IMR-90 (cell line): ENCODE data around the gene STAT1. TPM values are rescaled to one million over a fixed set of nuclear protein-coding genes. Genes with fewer than 3 reads are reported as not detected.

Experiments used
- ATAC-seq: fragments of 200-7000 bp; cut with Tn5 transposase; 2 replicates; pipeline ENCODE4 v1.9.1; 2020; ENCODE audit warnings: low read depth, mild to moderate bottlenecking, moderate library complexity
- BruUV-seq: library from RNA; stranded (reverse); fragments of 400-500 nt; replicated peaks from 2 replicates; lab custom pipeline; 2021; lab: Mats Ljungman, UMichigan
- CTCF ChIA-PET: fragments of 300-600 bp; formaldehyde crosslinking; extraction: SDS; loops from one replicate; lab custom pipeline; 2021; ENCODE audit warnings: antibody characterized with exemption; lab: Yijun Ruan, JAX
- POLR2A ChIA-PET: fragments of 300-600 bp; sonication (Branson Sonifier 250); formaldehyde crosslinking; loops from one replicate; lab custom pipeline; 2022; ENCODE audit warnings: antibody characterized with exemption; ENCODE audit not compliant: unreplicated experiment; lab: Charles Lee
- DNase-seq: peaks from one replicate; pipeline ENCODE4 v3.0.0; 2013
- H2AFZ ChIP-seq: replicated peaks from 2 replicates; pipeline ENCODE3; 2013; ENCODE audit warnings: low read length, mild to moderate bottlenecking; ENCODE audit not compliant: poor library complexity
- H2AK5ac ChIP-seq: 2 replicates; pipeline ENCODE4 v1.6.1; 2013; ENCODE audit warnings: low read depth, low read length, inconsistent platforms
- H2AK9ac ChIP-seq: replicated peaks from 2 replicates; pipeline ENCODE3; 2013; ENCODE audit warnings: mild to moderate bottlenecking, low read depth, low read length, moderate library complexity; ENCODE audit not compliant: poor library complexity
- H2BK120ac ChIP-seq: 2 replicates; pipeline ENCODE4 v1.6.1; 2013; ENCODE audit warnings: low read depth, low read length, inconsistent platforms
- H2BK15ac ChIP-seq: 3 replicates; pipeline ENCODE4 v1.6.1; 2013; ENCODE audit warnings: low read depth, low read length, inconsistent platforms
- H2BK20ac ChIP-seq: 2 replicates; pipeline ENCODE4 v1.6.1; 2013; ENCODE audit warnings: low read depth, mild to moderate bottlenecking, inconsistent platforms, low read length, moderate library complexity
- H2BK5ac ChIP-seq: 2 replicates; pipeline ENCODE4 v1.6.1; 2013; ENCODE audit warnings: mild to moderate bottlenecking, low read depth, low read length, inconsistent platforms; ENCODE audit not compliant: poor library complexity, severe bottlenecking
- H3K14ac ChIP-seq: replicated peaks from 2 replicates; pipeline ENCODE4 v1.6.1; 2013; ENCODE audit warnings: low read depth, low read length, inconsistent platforms
- H3K18ac ChIP-seq: 2 replicates; pipeline ENCODE4 v1.6.1; 2013; ENCODE audit warnings: low read depth, low read length, control low read depth
- H3K23ac ChIP-seq: 2 replicates; pipeline ENCODE4 v1.6.1; 2013; ENCODE audit warnings: low read depth, low read length, inconsistent platforms
- H3K27ac ChIP-seq: 2 replicates; pipeline ENCODE4 v1.5.1; 2013; ENCODE audit warnings: mild to moderate bottlenecking, control low read depth, low read length; ENCODE audit not compliant: insufficient read depth
- H3K27me3 ChIP-seq: 2 replicates; pipeline ENCODE4 v1.6.1; 2013; ENCODE audit warnings: low read length; ENCODE audit not compliant: control insufficient read depth, insufficient read depth
- H3K36me3 ChIP-seq: 2 replicates; pipeline ENCODE4 v1.6.1; 2013; ENCODE audit warnings: low read length, mixed read lengths; ENCODE audit not compliant: control insufficient read depth, insufficient read depth
- H3K4ac ChIP-seq: 2 replicates; pipeline ENCODE4 v1.6.1; 2013; ENCODE audit warnings: low read depth, low read length, inconsistent platforms
- H3K4me1 ChIP-seq: 2 replicates; pipeline ENCODE4 v1.6.1; 2013; ENCODE audit warnings: low read length, mixed read lengths; ENCODE audit not compliant: control insufficient read depth, insufficient read depth
- H3K4me2 ChIP-seq: 2 replicates; pipeline ENCODE4 v1.6.1; 2013; ENCODE audit warnings: low read depth, mild to moderate bottlenecking, control low read depth, low read length, moderate library complexity
- H3K4me3 ChIP-seq: 2 replicates; pipeline ENCODE4 v1.5.1; 2013; ENCODE audit warnings: low read depth, mild to moderate bottlenecking, control low read depth, low read length, moderate library complexity; ENCODE audit not compliant: insufficient read depth
- H3K56ac ChIP-seq: 2 replicates; pipeline ENCODE4 v1.6.1; 2013; ENCODE audit warnings: low read length, inconsistent platforms; ENCODE audit not compliant: insufficient read depth; ENCODE audit errors: extremely low read depth
- H3K79me1 ChIP-seq, 2 experiments: 2 replicates each; pipeline ENCODE4 v1.6.1; 2013; ENCODE audit warnings: low read length in 2 of 2, inconsistent platforms in 1 of 2, low read depth in 1 of 2
- H3K9ac ChIP-seq: 2 replicates; pipeline ENCODE4 v1.6.1; 2013; ENCODE audit warnings: low read depth, low read length, control low read depth
- H3K9me1 ChIP-seq: 2 replicates; pipeline ENCODE4 v1.6.1; 2013; ENCODE audit warnings: low read length, inconsistent platforms; ENCODE audit not compliant: insufficient read depth
- H3K9me3 ChIP-seq: 2 replicates; pipeline ENCODE4 v1.6.1; 2013; ENCODE audit warnings: low read length; ENCODE audit not compliant: control insufficient read depth, insufficient read depth
- H4K20me1 ChIP-seq: 2 replicates; pipeline ENCODE4 v1.6.1; 2013; ENCODE audit warnings: low read length, inconsistent platforms; ENCODE audit not compliant: insufficient read depth
- H4K5ac ChIP-seq: 2 replicates; pipeline ENCODE4 v1.6.1; 2013; ENCODE audit warnings: mild to moderate bottlenecking, low read depth, low read length, control low read depth
- H4K8ac ChIP-seq, 2 experiments: 2 replicates each; pipeline ENCODE4 v1.6.1; 2013; ENCODE audit warnings: low read depth in 2 of 2, low read length in 2 of 2, control low read depth in 1 of 2, inconsistent platforms in 1 of 2
- H4K91ac ChIP-seq: 2 replicates; pipeline ENCODE4 v1.6.1; 2013; ENCODE audit warnings: low read depth, low read length, inconsistent platforms; ENCODE audit not compliant: insufficient read depth
- BHLHE40 ChIP-seq: fragments of 150-350 bp; IDR thresholded peaks from 2 replicates; pipeline ENCODE4 v1.6.1; 2016; ENCODE audit warnings: mild to moderate bottlenecking, low read depth, low read length
- CEBPB ChIP-seq: IDR thresholded peaks from 2 replicates; pipeline ENCODE4 v1.6.1; 2012; ENCODE audit warnings: low read depth, low read length, improper control_type of control experiment
- CHD1 ChIP-seq: IDR thresholded peaks from 2 replicates; pipeline ENCODE4 v1.6.1; 2012; ENCODE audit warnings: low read depth, low read length, improper control_type of control experiment
- MAFK ChIP-seq: IDR thresholded peaks from 2 replicates; pipeline ENCODE4 v1.6.1; 2012; ENCODE audit warnings: low read depth, low read length, improper control_type of control experiment
- MAZ ChIP-seq: IDR thresholded peaks from 2 replicates; pipeline ENCODE4 v1.6.1; 2012; ENCODE audit warnings: low read depth, mild to moderate bottlenecking, low read length, improper control_type of control experiment, moderate library complexity, borderline replicate concordance
- NFE2L2 ChIP-seq: fragments of 150-350 bp; IDR thresholded peaks from 2 replicates; pipeline ENCODE4 v1.6.1; 2016; ENCODE audit warnings: low read depth, mild to moderate bottlenecking, low read length
- POLR2A ChIP-seq: IDR thresholded peaks from 2 replicates; pipeline ENCODE4 v1.6.1; 2012; ENCODE audit warnings: mild to moderate bottlenecking, low read depth, low read length
- RAD21 ChIP-seq: IDR thresholded peaks from 2 replicates; pipeline ENCODE4 v1.6.1; 2012; ENCODE audit warnings: low read length, improper control_type of control experiment
- RCOR1 ChIP-seq: IDR thresholded peaks from 2 replicates; pipeline ENCODE4 v1.6.1; 2012; ENCODE audit warnings: mild to moderate bottlenecking, low read length, improper control_type of control experiment; ENCODE audit not compliant: insufficient replicate concordance
- RFX5 ChIP-seq: IDR thresholded peaks from 2 replicates; pipeline ENCODE4 v1.8.0; 2012; ENCODE audit warnings: low read depth, mild to moderate bottlenecking, low read length, moderate library complexity
- SMC3 ChIP-seq: fragments of 150-350 bp; IDR thresholded peaks from 2 replicates; pipeline ENCODE4 v1.6.1; 2016; ENCODE audit warnings: low read depth, mild to moderate bottlenecking, antibody characterized with exemption, low read length, moderate library complexity
- WGBS, 2 experiments: methylation state at CpG; one replicate each; pipeline versions ENCODE4 v1.1.5 to v1.1.7; 2013; ENCODE audit warnings: missing lambda C conversion rate in 2 of 2; ENCODE audit not compliant: insufficient read length in 1 of 2; ENCODE audit errors: extremely low coverage in 2 of 2; 5-methylcytosine and 5-hydroxymethylcytosine counted together
- dilution Hi-C: fragments of 300-500 bp; cut with HindIII; formaldehyde crosslinking; loops from one replicate; pipeline ENCODE4 v1.14.3; 2018; ENCODE audit warnings: low sequenced_read_pairs; ENCODE audit not compliant: unreplicated experiment
- in situ Hi-C: fragments of 300-500 bp; cut with MboI; formaldehyde crosslinking; loops from 3 replicates; pipeline ENCODE4 v1.14.3; 2019; ENCODE audit warnings: low sequenced_read_pairs, inconsistent platforms, mixed read lengths
- intact Hi-C: fragments of 100-400 bp; cut with micrococcal nuclease; formaldehyde crosslinking; loops from 2 replicates; pipeline ENCODE4 v1.10.0; 2022
- polyA plus RNA-seq, 3 experiments: library from polyadenylated mRNA; depleted of rRNA; stranded (reverse); fragments of >200 nt; gene quantifications; 2 replicates each; pipeline ENCODE4 v1.2.3, GENCODE V29; 2012; ENCODE audit warnings: low replicate concordance in 1 of 3
- total RNA-seq: library from RNA; depleted of rRNA; stranded (reverse); fragments of >200 nt; gene quantifications from 2 replicates; pipeline ENCODE4 v1.2.3, GENCODE V29; 2012
- TF ChIP-seq, protein P1 (sequence below): conservative IDR thresholded peaks from 2 replicates; pipeline ENCODE4 v1.5.1; 2012; ENCODE audit warnings: mild to moderate bottlenecking, low read depth, low read length, improper control_type of control experiment
- TF ChIP-seq, protein P2 (sequence below): fragments of 150-350 bp; IDR thresholded peaks from 2 replicates; pipeline ENCODE4 v1.6.1; 2016; ENCODE audit warnings: low read depth, mild to moderate bottlenecking, low read length, moderate library complexity, borderline replicate concordance

The STAT1 gene
- total and polyA plus RNA-seq, 2 of the 4 experiments (the other 2 are of a cell fraction): 43.2 to 67.9 TPM

DNA sequence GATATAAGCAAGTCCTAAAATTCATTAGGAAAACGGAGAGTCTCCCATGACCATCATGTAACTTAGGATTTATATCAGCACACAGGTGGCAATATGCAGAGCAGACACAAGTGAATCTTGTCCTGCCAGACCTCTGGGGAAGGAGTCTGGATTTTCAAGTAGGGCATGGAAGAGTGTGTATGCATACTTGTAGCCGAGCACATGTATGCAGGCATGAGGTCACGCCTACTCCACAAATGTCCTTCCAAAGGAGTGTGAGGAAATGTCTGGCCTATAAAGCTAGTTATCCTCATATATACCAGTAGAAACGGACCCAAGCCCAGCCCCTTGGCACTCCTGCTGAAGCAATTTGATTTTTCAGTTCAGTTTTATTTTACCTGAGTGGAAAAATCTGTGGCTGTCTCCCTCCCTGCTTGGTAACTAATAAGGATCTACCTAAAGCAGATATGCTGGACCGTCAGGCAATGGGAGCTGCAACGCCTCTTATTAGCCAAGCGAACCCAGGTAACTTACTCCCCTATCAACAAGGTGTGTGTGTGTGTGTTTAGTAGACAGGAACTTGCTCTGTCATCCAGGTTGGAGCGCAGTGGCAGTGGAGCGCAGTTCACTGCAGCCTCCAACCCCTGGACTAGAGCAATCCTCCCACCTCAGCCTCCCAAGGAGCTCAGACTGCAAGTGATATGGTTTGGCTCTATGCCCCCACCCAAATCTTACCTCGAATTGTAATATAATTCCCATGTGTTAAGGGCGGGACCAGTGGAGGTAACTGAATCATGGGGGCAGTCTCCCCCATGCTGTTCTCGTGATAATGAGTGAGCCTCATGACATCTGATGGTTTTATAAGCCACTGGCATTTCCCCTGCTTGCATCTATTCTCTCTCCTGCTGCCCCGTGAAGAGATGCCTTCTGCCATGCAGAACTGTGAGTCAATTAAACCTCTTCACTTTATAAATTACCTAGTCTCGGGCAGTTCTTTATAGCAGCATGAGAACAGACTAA lies 2.8 kb downstream of the STAT1 start:
- DNase-seq: no peak
- Histone ChIP-seq H3K4ac (no peak overlapping the region), H2BK120ac (no peak overlapping the region), H3K14ac (no peak overlapping the region), H3K4me1 (peaks cover 12% of the 10 kb centered on the region), H4K91ac (no peak overlapping the region), H4K20me1 (peaks cover 15% of the 10 kb centered on the region; the same call in 1 of the 2 replicates), H2BK20ac (no peak overlapping the region), H2BK15ac (no peak overlapping the region), H4K5ac (no peak overlapping the region), H3K79me1 (peaks cover 35 to 62% of the 10 kb centered on the region in 2 experiments), H2BK5ac (no peak overlapping the region), H2AK5ac (no peak overlapping the region), H2AFZ (no peak overlapping the region), H3K36me3 (peaks cover 19% of the 10 kb centered on the region), H3K18ac (no peak overlapping the region), H3K27me3 (no peaks in the 10 kb centered on the region), H3K9me1 (peaks cover 27% of the 10 kb centered on the region), H3K27ac (no peak overlapping the region), H3K56ac (no peak overlapping the region), H3K4me3 (no peak overlapping the region), H3K9me3 (no peaks in the 10 kb centered on the region), H4K8ac (no peak overlapping the region), H2AK9ac (no peak overlapping the region), H3K9ac (no peak overlapping the region; the same call in 1 of the 2 replicates), H3K4me2 (peak overlapping the region; percentile 69), H3K23ac (no peak overlapping the region)
- dilution Hi-C loops: no loop called here
- POLR2A ChIA-PET: interaction anchor here (0.6 kb wide), 1 partner anchor 128 kb away, joined by 3 read pairs; no protein-coding TSS in a partner anchor
- WGBS, 2 experiments: 80% methylated on average over 1 of the region's 14 CpGs; no CpG with 5 or more reads in 1 of the 2 experiments
- in situ Hi-C loops: no loop called here
- ATAC-seq: no peak
- CTCF ChIA-PET: interaction anchor here (1.7 kb wide), 1 partner anchor 41 kb away, joined by 4 read pairs; no protein-coding TSS in a partner anchor
- intact Hi-C loops: loop anchor here (5.0 kb wide), 1 partner anchor 36 kb away; no protein-coding TSS in a partner anchor
- BruUV-seq: no TSS peak
- TF ChIP-seq CEBPB (no peak), RCOR1 (no peak), POLR2A (no peak), BHLHE40 (no peak), MAZ (no peak), SMC3 (no peak), CHD1 (no peak), NFE2L2 (no peak), MAFK (no peak), RFX5 (no peak), RAD21 (no peak)
- TF ChIP-seq, protein P1, sequence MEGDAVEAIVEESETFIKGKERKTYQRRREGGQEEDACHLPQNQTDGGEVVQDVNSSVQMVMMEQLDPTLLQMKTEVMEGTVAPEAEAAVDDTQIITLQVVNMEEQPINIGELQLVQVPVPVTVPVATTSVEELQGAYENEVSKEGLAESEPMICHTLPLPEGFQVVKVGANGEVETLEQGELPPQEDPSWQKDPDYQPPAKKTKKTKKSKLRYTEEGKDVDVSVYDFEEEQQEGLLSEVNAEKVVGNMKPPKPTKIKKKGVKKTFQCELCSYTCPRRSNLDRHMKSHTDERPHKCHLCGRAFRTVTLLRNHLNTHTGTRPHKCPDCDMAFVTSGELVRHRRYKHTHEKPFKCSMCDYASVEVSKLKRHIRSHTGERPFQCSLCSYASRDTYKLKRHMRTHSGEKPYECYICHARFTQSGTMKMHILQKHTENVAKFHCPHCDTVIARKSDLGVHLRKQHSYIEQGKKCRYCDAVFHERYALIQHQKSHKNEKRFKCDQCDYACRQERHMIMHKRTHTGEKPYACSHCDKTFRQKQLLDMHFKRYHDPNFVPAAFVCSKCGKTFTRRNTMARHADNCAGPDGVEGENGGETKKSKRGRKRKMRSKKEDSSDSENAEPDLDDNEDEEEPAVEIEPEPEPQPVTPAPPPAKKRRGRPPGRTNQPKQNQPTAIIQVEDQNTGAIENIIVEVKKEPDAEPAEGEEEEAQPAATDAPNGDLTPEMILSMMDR: no peak
- TF ChIP-seq, protein P2, sequence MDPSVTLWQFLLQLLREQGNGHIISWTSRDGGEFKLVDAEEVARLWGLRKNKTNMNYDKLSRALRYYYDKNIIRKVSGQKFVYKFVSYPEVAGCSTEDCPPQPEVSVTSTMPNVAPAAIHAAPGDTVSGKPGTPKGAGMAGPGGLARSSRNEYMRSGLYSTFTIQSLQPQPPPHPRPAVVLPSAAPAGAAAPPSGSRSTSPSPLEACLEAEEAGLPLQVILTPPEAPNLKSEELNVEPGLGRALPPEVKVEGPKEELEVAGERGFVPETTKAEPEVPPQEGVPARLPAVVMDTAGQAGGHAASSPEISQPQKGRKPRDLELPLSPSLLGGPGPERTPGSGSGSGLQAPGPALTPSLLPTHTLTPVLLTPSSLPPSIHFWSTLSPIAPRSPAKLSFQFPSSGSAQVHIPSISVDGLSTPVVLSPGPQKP: no peak
